Measurements from ENCODE around the gene TMEM121.

- TF ChIP-seq POLR2A (IDR thresholded peaks at IDR 0.05) (no peak), CTCF (IDR thresholded peaks at IDR 0.05) (no peak), EP300 (IDR thresholded peaks at IDR 0.05) (no peak), POLR2AphosphoS5 (IDR thresholded peaks at IDR 0.05) (no peak)
Measured at GRCh38 chr14:105503935-105504692, 22.3 kb upstream of the TMEM121 start.
